Measurements from ENCODE around the gene CALCOCO2.
A peak's percentile ranks its signal among the peaks of the same experiment; 100 is the strongest.

Gene CALCOCO2

DNA sequence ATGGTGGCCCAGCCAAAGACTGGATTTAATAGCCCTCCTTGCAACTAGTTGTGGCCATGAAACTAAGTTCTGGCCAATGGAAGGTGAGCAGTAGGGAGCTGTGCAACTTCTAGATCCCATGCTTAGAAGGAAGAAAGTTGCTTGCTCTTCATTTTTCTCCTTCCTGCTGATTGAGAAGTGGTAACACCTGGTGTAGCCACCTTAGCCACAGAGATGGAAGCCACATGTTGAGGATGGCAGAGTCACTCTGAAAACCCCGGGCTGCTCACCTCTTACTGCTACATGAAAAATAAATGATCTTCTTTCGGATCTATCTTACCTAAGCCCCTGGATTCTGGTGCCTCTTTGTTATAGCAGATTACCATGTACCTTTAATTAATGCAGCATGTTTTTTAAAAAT, 51.4 kb downstream of the CALCOCO2 start:
- H3K4me1 ChIP-seq (ENCODE audit: insufficient read depth, low read length), result no peaks in the 10 kb centered on the region
- no peak overlapping the region for H3K9ac ChIP-seq (ENCODE audit: low read length)
- no peaks in the 10 kb centered on the region for H3K9me3 ChIP-seq (ENCODE audit: low read length)
- no peaks in the 10 kb centered on the region for H3K36me3 ChIP-seq (ENCODE audit: insufficient read depth, low read length)
- no peaks in the 10 kb centered on the region for H3K27me3 ChIP-seq (ENCODE audit: control insufficient read depth in 1 of 2, insufficient read depth in 2 of 2, low read length in 2 of 2)
- H3K27ac ChIP-seq (ENCODE audit: low read depth, low read length), result no peak overlapping the region
- H3K4me3 ChIP-seq (ENCODE audit: low read depth in 1 of 2, low read length in 2 of 2), result no peak overlapping the region

DNA sequence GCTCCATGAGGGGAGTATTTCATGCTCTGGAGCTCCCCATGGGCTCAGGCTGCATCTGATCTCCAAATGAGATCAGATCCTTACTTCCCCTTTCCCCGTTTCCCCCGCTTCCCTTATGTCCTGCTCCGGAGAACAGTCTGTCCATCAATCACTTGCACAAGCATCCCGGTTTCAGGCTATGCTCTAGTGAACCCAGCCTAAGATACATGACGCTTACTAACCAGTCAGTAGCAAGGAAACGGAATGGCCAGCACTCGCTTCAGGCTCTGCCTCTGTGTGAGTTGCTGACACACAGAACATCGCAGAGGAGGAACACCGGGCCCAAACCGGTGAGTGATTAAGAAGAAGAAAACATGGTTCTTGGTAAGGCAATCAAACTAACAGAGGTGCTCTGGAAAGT, 52.3 kb downstream of the CALCOCO2 start:
- H3K4me1 ChIP-seq (ENCODE audit: insufficient read depth, low read length), result no peaks in the 10 kb centered on the region
- no peak overlapping the region for H3K4me3 ChIP-seq (ENCODE audit: low read depth in 1 of 2, low read length in 2 of 2)
- H3K9ac ChIP-seq (ENCODE audit: low read length), result no peak overlapping the region
- H3K36me3 ChIP-seq (ENCODE audit: insufficient read depth, low read length), result no peaks in the 10 kb centered on the region
- no peaks in the 10 kb centered on the region for H3K27me3 ChIP-seq (ENCODE audit: control insufficient read depth in 1 of 2, insufficient read depth in 2 of 2, low read length in 2 of 2)
- no peaks in the 10 kb centered on the region for H3K9me3 ChIP-seq (ENCODE audit: low read length)
- no peak overlapping the region for H3K27ac ChIP-seq (ENCODE audit: low read depth, low read length)

DNA sequence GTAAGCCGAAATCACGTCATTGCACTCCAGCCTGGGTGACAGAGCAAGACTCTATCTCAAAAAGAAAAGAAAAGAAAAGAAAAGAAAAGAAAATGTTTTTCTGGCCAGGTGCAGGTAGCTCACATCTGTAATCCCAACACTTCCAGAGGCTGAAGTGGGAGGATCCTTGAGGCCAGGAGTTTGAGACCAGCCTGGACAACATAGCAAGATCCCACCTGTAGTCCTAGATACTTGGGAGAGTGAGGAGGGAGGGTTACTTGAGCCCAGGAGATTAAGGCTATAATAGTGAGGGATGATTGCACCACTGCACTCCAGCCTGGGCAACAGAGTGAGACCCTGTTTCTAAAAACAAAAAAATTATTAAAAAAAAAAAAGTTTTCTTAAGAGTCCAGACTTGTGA, 59.3 kb downstream of the CALCOCO2 start:
- H3K27me3 ChIP-seq (ENCODE audit: control insufficient read depth in 1 of 2, insufficient read depth in 2 of 2, low read length in 2 of 2), result no peaks in the 10 kb centered on the region
- no peak overlapping the region for H3K27ac ChIP-seq (ENCODE audit: low read depth, low read length)
- H3K4me1 ChIP-seq (ENCODE audit: insufficient read depth, low read length), result peaks cover 20% of the 10 kb centered on the region
- no peak overlapping the region for H3K4me3 ChIP-seq (ENCODE audit: low read depth in 1 of 2, low read length in 2 of 2)
- H3K36me3 ChIP-seq (ENCODE audit: insufficient read depth, low read length), result peaks cover 4% of the 10 kb centered on the region
- H3K9ac ChIP-seq (ENCODE audit: low read length), result no peak overlapping the region
- H3K9me3 ChIP-seq (ENCODE audit: low read length), result no peaks in the 10 kb centered on the region

DNA sequence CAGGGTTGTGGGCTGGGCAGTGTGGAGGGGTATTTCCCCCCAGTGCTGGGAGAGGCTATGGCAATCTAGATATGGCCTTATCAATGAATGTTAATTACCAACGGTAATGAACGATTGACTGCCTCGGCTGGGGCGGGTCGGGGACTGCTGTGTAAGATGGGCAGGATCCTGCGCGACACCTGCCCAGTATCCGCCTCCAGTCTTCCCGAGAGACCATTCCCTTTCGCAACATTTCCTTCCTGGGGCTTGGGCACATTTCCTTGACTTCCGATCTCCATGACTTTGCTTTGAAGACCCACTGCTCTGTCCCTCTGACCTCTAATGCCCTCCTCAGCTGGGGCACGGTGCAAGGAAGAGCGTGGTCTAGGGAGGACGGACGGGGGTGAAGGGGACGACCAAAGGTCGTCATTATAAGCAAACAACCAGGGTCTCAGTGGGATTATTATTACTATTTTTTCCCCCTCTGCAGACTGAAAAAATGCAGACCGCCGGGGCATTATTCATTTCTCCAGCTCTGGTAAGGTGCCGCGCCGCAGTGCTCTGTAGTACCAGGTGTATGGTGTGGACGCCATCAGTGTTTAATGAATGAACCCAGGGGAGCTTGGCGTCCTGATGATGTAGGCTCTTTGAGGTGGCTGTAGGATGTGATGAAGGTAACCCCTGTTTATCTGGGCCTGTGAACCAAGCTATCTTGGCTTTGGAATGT, 62.3 kb downstream of the CALCOCO2 start:
- Histone ChIP-seq H3K36me3 (ENCODE audit: insufficient read depth, low read length) (peaks cover 20% of the 10 kb centered on the region), H3K4me3 (ENCODE audit: low read depth in 1 of 2, low read length in 2 of 2) (peak overlapping the region; percentile 61 to 85), H3K4me1 (ENCODE audit: insufficient read depth, low read length) (peaks cover 20% of the 10 kb centered on the region), H3K9ac (ENCODE audit: low read length) (peak overlapping the region; percentile 85), H3K9me3 (ENCODE audit: low read length) (no peaks in the 10 kb centered on the region), H3K27ac (ENCODE audit: low read depth, low read length) (peak overlapping the region; percentile 69), H3K27me3 (ENCODE audit: control insufficient read depth in 1 of 2, insufficient read depth in 2 of 2, low read length in 2 of 2) (no peaks in the 10 kb centered on the region)

DNA sequence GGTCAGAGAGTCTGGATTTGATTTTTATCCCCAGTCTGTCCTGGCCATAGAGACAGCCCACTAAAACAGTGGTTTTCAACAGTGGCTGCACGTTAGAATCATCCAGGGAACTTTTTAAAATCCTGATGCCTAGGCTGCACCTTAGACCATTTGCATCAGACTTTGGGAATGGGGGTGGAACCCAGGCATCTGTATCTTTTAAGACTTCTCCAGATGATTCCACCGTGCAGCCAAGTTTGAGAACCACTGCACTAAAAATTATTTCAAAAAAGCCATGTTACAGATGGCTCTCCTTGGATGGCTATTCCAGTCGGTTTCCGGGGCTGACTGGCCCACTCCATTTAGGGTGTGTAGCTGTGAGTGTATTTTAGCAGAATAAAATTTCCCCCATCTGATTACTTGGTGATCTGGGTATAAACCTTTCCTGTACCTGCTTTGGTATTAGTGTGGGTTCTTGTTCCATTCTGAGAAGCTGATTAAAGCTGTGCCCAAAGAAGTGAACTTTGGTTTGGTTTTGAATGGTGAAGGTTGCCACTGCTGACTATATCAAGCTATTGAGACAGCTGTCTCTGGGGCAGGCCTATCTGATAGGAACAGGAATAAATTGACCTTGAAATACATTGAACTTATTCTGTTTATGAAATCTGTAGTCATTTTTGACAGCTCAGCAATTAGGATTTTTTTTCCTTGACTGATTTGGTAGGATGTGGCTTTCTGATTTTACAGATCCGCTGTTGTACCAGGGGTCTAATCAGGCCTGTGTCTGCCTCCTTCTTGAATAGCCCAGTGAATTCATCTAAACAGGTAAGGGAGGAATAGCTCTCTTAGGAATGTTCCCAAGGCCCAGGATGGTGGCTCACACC, 63.0 kb downstream of the CALCOCO2 start:
- H3K9me3 ChIP-seq (ENCODE audit: low read length), result no peaks in the 10 kb centered on the region
- H3K27me3 ChIP-seq (ENCODE audit: control insufficient read depth in 1 of 2, insufficient read depth in 2 of 2, low read length in 2 of 2), result no peaks in the 10 kb centered on the region
- peak overlapping the region; percentile 85 for H3K9ac ChIP-seq (ENCODE audit: low read length)
- peaks cover 20% of the 10 kb centered on the region for H3K4me1 ChIP-seq (ENCODE audit: insufficient read depth, low read length)
- H3K27ac ChIP-seq (ENCODE audit: low read depth, low read length), result no peak overlapping the region
- H3K4me3 ChIP-seq (ENCODE audit: low read depth in 1 of 2, low read length in 2 of 2), result peak overlapping the region in 1 of 2 donors; percentile 85
- H3K36me3 ChIP-seq (ENCODE audit: insufficient read depth, low read length), result peaks cover 20% of the 10 kb centered on the region

DNA sequence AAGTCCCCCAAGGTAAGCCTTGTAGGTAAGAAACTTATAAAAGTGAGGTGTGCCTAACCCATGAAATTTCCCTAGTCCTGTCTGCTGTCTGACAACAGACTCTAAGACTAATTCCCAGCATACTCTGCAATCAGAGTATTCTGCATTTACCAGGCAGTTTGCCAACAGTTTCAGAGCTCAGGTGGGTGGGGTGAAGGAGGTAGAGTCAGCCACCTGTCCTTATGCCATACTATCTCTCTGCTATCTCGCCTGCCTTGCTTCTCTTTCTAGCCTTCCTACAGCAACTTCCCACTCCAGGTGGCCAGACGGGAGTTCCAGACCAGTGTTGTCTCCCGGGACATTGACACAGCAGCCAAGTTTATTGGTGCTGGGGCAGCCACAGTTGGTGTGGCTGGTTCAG, 64.1 kb downstream of the CALCOCO2 start:
- H3K9me3 ChIP-seq (ENCODE audit: low read length), result no peaks in the 10 kb centered on the region
- H3K36me3 ChIP-seq (ENCODE audit: insufficient read depth, low read length), result peaks cover 20% of the 10 kb centered on the region
- H3K27ac ChIP-seq (ENCODE audit: low read depth, low read length), result no peak overlapping the region
- no peak overlapping the region for H3K9ac ChIP-seq (ENCODE audit: low read length)
- H3K4me3 ChIP-seq (ENCODE audit: low read depth in 1 of 2, low read length in 2 of 2), result no peak overlapping the region
- H3K4me1 ChIP-seq (ENCODE audit: insufficient read depth, low read length), result peaks cover 20% of the 10 kb centered on the region
- no peaks in the 10 kb centered on the region for H3K27me3 ChIP-seq (ENCODE audit: control insufficient read depth in 1 of 2, insufficient read depth in 2 of 2, low read length in 2 of 2)

DNA sequence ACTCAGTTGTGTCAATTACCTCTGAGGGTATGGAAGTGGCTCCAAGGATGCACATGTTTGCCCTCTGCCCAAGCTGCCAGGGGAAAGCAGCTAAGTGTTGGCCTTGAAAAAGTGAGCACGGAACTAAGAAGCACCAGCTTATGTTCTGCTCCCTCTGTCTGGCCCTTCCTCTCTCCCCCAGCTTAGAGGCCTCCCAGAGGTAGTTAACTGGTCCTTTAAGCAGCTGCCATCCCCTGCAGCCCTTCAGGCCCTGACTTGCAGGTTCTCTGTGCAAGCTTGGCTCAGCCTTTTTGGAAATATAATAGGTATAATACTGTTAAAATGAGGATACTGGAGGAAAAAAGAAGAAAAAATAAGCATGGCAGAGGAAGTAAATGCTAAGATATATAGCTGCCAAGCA, 70.4 kb downstream of the CALCOCO2 start:
- Histone ChIP-seq H3K27me3 (ENCODE audit: control insufficient read depth in 1 of 2, insufficient read depth in 2 of 2, low read length in 2 of 2) (no peaks in the 10 kb centered on the region), H3K36me3 (ENCODE audit: insufficient read depth, low read length) (peaks cover 7% of the 10 kb centered on the region), H3K9me3 (ENCODE audit: low read length) (no peaks in the 10 kb centered on the region), H3K9ac (ENCODE audit: low read length) (no peak overlapping the region), H3K27ac (ENCODE audit: low read depth, low read length) (no peak overlapping the region), H3K4me3 (ENCODE audit: low read depth in 1 of 2, low read length in 2 of 2) (no peak overlapping the region), H3K4me1 (ENCODE audit: insufficient read depth, low read length) (no peaks in the 10 kb centered on the region)

DNA sequence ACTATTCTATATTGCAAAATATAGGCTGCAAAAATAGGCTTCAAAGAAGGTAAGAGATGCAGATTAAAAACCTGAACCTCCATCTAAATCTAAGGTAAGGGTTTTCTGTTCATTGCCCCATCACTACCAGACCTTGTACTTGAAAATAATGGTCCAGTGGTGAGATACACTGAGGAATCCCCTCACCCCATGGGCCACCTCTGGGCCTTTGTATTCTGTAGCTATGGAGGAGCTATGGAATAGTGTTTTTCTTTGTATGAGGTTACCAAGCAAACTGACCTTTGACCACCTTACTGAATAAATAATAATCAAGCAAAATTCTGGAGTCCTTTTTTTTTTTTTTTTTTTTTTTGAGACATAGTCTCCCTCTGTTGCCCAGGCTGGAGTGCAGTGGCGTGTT, 72.6 kb downstream of the CALCOCO2 start:
- Histone ChIP-seq H3K27me3 (ENCODE audit: control insufficient read depth in 1 of 2, insufficient read depth in 2 of 2, low read length in 2 of 2) (no peaks in the 10 kb centered on the region), H3K27ac (ENCODE audit: low read depth, low read length) (no peak overlapping the region), H3K9me3 (ENCODE audit: low read length) (no peaks in the 10 kb centered on the region), H3K9ac (ENCODE audit: low read length) (no peak overlapping the region), H3K36me3 (ENCODE audit: insufficient read depth, low read length) (no peaks in the 10 kb centered on the region), H3K4me1 (ENCODE audit: insufficient read depth, low read length) (peaks cover 6% of the 10 kb centered on the region), H3K4me3 (ENCODE audit: low read depth in 1 of 2, low read length in 2 of 2) (no peak overlapping the region)

DNA sequence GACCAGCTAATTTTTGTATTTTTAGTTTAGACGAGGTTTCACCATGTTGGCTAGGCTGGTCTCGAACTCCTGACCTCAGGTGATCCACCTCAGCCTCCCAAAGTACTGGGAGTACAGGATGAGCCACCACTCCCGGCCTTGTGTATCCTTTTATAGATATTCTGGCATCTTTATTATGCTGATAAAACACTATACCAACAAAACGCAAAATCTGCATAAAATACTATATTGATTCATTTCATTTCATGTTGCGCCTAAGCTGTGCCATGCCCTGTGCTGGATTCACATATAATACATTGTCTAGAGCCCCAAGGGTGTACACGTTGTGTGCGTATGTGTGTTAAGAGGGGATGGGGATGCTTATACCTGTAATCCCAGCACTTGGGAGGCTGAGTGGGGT, 73.6 kb downstream of the CALCOCO2 start:
- H3K36me3 ChIP-seq (ENCODE audit: insufficient read depth, low read length), result no peaks in the 10 kb centered on the region
- H3K27ac ChIP-seq (ENCODE audit: low read depth, low read length), result no peak overlapping the region
- H3K4me1 ChIP-seq (ENCODE audit: insufficient read depth, low read length), result peaks cover 9% of the 10 kb centered on the region
- no peak overlapping the region for H3K4me3 ChIP-seq (ENCODE audit: low read depth in 1 of 2, low read length in 2 of 2)
- H3K9me3 ChIP-seq (ENCODE audit: low read length), result no peaks in the 10 kb centered on the region
- no peaks in the 10 kb centered on the region for H3K27me3 ChIP-seq (ENCODE audit: control insufficient read depth in 1 of 2, insufficient read depth in 2 of 2, low read length in 2 of 2)
- H3K9ac ChIP-seq (ENCODE audit: low read length), result no peak overlapping the region

DNA sequence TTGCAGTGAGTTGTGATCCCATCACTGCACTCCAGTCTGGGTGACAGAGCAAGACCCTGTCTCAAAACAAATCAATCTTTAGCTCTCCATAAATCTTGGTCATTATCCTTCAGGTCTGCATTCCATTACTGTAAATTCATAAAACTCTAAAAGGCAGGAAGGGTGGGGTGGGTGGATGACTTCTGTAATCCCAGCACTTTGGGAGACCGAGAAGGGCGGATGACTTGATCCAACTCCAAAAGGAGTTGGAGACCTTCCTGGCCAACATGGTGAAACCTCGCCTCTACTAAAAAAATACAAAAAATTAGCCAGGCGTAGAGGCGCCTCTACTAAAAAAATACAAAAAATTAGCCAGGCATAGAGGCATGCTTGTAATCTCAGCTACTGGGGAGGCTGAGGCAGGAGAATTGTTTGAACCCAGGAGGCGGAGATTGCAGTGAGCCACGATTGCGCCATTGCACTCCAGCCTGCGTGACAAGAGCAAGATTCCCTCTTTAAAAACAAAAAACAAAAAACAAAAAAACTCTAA, 75.2 kb downstream of the CALCOCO2 start:
- Histone ChIP-seq H3K36me3 (ENCODE audit: insufficient read depth, low read length) (peaks cover 13% of the 10 kb centered on the region), H3K27ac (ENCODE audit: low read depth, low read length) (no peak overlapping the region), H3K9me3 (ENCODE audit: low read length) (no peaks in the 10 kb centered on the region), H3K4me1 (ENCODE audit: insufficient read depth, low read length) (peaks cover 26% of the 10 kb centered on the region), H3K9ac (ENCODE audit: low read length) (no peak overlapping the region), H3K27me3 (ENCODE audit: control insufficient read depth in 1 of 2, insufficient read depth in 2 of 2, low read length in 2 of 2) (no peaks in the 10 kb centered on the region), H3K4me3 (ENCODE audit: low read depth in 1 of 2, low read length in 2 of 2) (no peak overlapping the region)

DNA sequence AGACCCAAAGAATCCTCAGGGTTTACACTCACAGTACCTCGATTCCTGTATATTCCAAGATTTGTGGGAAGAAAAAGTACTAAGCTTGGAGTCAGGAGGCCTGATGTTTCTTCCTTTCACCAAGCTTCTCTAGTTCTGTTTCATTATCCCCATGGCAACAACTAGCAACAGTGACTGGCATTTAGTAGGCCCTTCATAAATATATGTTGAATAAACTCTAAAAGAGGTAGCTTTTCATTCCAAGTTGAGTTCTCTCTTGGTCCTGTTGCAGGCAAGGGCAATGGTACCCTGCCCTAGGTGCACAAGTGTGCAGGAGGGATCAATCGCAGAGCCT, 76.8 kb downstream of the CALCOCO2 start:
- Histone ChIP-seq H3K4me3 (ENCODE audit: low read depth in 1 of 2, low read length in 2 of 2) (peak overlapping the region; percentile 82 to 83), H3K36me3 (ENCODE audit: insufficient read depth, low read length) (peaks cover 22% of the 10 kb centered on the region), H3K27ac (ENCODE audit: low read depth, low read length) (peak overlapping the region; percentile 95)

More for the DNA sequence above, 76.8 kb downstream of the CALCOCO2 start:
- Histone ChIP-seq H3K9me3 (ENCODE audit: low read length) (no peaks in the 10 kb centered on the region), H3K9ac (ENCODE audit: low read length) (peak overlapping the region; percentile 56), H3K27me3 (ENCODE audit: control insufficient read depth in 1 of 2, insufficient read depth in 2 of 2, low read length in 2 of 2) (no peaks in the 10 kb centered on the region), H3K4me1 (ENCODE audit: insufficient read depth, low read length) (peaks cover 34% of the 10 kb centered on the region)

All from muscle layer of colon (tissue), 2 donors.